ENCODE results near the gene AQP9.
"Not testable (repeated sequence)": the region's sequence is repeated elsewhere in the genome, so short reads cannot be mapped to it uniquely, and the experiment has no call there.

- TF ChIP-seq, protein P1, sequence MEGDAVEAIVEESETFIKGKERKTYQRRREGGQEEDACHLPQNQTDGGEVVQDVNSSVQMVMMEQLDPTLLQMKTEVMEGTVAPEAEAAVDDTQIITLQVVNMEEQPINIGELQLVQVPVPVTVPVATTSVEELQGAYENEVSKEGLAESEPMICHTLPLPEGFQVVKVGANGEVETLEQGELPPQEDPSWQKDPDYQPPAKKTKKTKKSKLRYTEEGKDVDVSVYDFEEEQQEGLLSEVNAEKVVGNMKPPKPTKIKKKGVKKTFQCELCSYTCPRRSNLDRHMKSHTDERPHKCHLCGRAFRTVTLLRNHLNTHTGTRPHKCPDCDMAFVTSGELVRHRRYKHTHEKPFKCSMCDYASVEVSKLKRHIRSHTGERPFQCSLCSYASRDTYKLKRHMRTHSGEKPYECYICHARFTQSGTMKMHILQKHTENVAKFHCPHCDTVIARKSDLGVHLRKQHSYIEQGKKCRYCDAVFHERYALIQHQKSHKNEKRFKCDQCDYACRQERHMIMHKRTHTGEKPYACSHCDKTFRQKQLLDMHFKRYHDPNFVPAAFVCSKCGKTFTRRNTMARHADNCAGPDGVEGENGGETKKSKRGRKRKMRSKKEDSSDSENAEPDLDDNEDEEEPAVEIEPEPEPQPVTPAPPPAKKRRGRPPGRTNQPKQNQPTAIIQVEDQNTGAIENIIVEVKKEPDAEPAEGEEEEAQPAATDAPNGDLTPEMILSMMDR (IDR thresholded peaks at IDR 0.05) = not testable (repeated sequence)
- not testable (repeated sequence) for TF ChIP-seq EP300 (IDR thresholded peaks at IDR 0.05)
These were observed 24.8 kb upstream of the AQP9 start for GRCh38 chr15:58113358-58113757.

Measured in upper lobe of left lung (tissue), 4 donors.